ENCODE data around the gene TNFRSF21. TPM values are rescaled to one million over a fixed set of nuclear protein-coding genes. Genes with fewer than 3 reads are reported as not detected.
"Not testable (repeated sequence)": the region's sequence is repeated elsewhere in the genome, so short reads cannot be mapped to it uniquely, and the experiment has no call there.

The TNFRSF21 gene
- total RNA-seq, 2 donors from 2014 or later: 0.07 to 0.31 TPM

DNA sequence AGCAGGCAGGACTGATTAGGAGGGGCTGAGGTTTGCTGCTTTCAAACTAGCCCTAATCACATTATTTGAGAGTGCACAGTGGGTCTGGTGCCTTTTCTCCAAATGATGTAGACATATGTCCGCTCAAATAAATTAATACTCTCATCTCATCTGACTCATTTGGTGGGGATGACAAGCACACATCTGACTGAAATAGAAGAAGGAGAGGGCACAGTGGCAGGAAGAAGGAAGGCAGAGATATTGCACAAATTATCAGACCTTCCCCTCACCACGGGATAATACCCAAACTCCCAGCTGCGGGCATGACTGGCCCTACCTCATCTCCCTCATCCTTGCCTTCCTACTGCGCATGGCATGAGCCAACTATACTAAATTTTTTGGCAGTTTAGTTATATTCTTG, 33.9 kb upstream of the TNFRSF21 start:
- Mint-ChIP-seq H3K9me3 (peaks cover 3% of the 10 kb centered on the region), H3K36me3 (no peaks in the 10 kb centered on the region), H3K4me3 (no peak overlapping the region), H3K27ac (no peak overlapping the region), H3K4me1 (ENCODE audit: low read depth in 2 of 2) (no peaks in the 10 kb centered on the region), H3K27me3 (peaks cover 10 to 19% of the 10 kb centered on the region in 2 donors)
- no peak for ATAC-seq
- no peak for DNase-seq (ENCODE audit: low spot score)

DNA sequence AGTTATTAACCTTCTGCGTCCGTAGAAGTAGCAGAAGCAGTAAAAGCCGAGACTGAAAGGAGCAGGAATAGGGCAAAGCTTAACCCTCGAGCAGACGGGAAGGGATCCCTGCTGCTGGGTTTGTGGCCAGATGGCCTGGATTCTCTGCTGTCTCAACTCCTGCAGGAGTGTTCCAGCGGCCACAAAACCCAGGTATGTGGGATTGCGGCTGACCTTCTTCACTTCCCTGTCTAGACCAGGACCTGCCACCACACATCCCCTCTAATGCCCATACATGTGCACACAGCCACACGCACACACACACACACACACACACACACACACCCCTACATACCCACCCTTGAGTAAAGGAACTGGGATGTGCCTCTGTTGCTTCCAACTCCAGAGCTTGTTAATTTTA, 33.1 kb upstream of the TNFRSF21 start:
- peaks cover 10 to 19% of the 10 kb centered on the region in 2 donors for H3K27me3 Mint-ChIP-seq
- H3K4me1 Mint-ChIP-seq (ENCODE audit: low read depth in 2 of 2): no peaks in the 10 kb centered on the region
- no peaks in the 10 kb centered on the region for H3K36me3 Mint-ChIP-seq
- no peak overlapping the region for H3K4me3 Mint-ChIP-seq
- ATAC-seq (no peak), DNase-seq (ENCODE audit: low spot score) (no peak)
- H3K27ac Mint-ChIP-seq: no peak overlapping the region
- peaks cover 3% of the 10 kb centered on the region for H3K9me3 Mint-ChIP-seq

DNA sequence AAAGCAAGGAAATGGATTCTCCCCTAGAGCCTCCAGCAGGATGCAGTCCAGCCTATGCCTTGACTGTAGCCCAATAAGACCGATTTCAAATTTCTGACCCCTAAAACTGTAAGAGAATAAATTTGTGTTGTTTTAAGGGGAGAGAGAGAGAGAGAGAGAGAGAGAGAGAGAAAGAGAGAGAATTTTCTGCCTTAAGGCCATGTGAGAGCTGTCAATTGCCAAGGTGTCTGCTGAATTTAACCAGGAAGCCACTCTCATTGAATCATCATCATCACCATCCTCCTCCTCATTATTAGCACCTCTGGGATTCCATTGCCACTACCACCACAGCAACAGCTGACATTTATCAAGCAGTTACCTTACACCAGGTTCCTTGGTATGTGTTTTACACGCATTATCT, 27.8 kb upstream of the TNFRSF21 start:
- H3K27me3 Mint-ChIP-seq: peaks cover 14 to 19% of the 10 kb centered on the region in 2 donors
- DNase-seq (ENCODE audit: low spot score) (no peak), ATAC-seq (no peak)
- no peaks in the 10 kb centered on the region for H3K4me1 Mint-ChIP-seq (ENCODE audit: low read depth in 2 of 2)
- H3K27ac Mint-ChIP-seq: no peak overlapping the region
- H3K36me3 Mint-ChIP-seq: no peaks in the 10 kb centered on the region
- no peak overlapping the region for H3K4me3 Mint-ChIP-seq
- H3K9me3 Mint-ChIP-seq: peaks cover 3% of the 10 kb centered on the region

DNA sequence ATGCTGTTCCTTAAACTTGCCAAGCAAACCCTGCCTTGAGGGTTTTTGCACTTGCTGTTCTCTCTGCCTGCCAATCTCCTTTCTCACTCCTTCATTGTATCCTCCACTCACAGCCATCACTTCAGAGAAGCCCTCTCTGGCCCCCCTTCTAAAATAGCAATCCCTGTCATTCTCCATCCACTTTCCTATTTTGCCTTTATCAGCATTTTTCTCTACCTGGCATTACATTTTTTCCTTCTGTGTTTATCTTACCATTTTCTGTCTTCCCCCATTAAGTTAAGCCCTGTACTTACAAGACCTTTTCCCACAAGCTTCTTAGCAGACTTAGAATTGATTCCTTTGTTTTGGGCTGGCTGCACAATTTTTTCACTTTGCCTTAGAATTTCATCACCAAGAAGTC, 26.6 kb upstream of the TNFRSF21 start:
- DNase-seq (ENCODE audit: low spot score) (no peak), ATAC-seq (no peak)
- H3K36me3 Mint-ChIP-seq: no peaks in the 10 kb centered on the region
- H3K4me1 Mint-ChIP-seq (ENCODE audit: low read depth in 2 of 2): no peaks in the 10 kb centered on the region
- no peak overlapping the region for H3K27ac Mint-ChIP-seq
- H3K27me3 Mint-ChIP-seq: peaks cover 14 to 19% of the 10 kb centered on the region in 2 donors
- H3K4me3 Mint-ChIP-seq: no peak overlapping the region
- peaks cover 9% of the 10 kb centered on the region for H3K9me3 Mint-ChIP-seq

DNA sequence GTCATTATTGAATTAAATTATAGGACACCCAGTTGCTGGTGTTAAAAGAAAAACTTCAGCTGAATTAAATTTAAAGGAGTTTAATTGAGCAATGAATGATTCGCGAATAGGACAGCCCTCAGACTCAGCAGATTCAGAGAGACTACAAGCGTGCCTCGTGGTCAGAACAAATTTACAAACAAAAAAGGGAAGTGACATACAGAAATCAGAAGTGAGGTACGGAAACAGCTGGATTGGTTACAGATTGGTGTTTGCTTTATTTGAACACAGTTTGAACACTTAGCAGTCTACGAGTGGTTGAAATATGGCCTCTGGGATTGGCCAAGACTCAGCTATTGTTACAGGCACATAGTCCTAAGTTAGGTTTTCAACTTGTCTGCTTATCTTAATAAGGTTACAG, 25.8 kb upstream of the TNFRSF21 start:
- H3K9me3 Mint-ChIP-seq: peaks cover 12% of the 10 kb centered on the region
- H3K27ac Mint-ChIP-seq: no peak overlapping the region
- H3K4me3 Mint-ChIP-seq: no peak overlapping the region
- DNase-seq (ENCODE audit: low spot score) (no peak), ATAC-seq (no peak)
- H3K27me3 Mint-ChIP-seq: peaks cover 18 to 23% of the 10 kb centered on the region in 2 donors
- no peaks in the 10 kb centered on the region for H3K4me1 Mint-ChIP-seq (ENCODE audit: low read depth in 2 of 2)
- no peaks in the 10 kb centered on the region for H3K36me3 Mint-ChIP-seq

DNA sequence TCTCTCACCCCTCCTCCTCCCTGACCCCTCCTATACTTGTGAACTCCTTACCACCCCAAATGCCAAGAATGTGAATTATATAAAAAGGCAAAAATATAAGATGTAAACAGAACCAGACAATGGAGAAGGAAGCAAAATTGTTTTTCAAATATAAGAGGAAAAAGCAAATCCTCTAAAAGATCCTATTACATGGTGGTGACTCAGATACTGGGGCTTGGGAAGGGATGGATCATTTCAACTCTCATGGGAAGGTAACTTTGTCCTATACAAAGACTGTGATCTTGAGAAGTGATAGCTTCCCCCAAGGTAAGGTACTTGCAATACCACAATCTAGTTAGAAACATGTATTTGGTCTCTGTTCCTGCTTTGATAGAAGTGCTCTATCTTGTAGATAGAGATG, 24.6 kb upstream of the TNFRSF21 start:
- Mint-ChIP-seq H3K4me1 (ENCODE audit: low read depth in 2 of 2) (no peaks in the 10 kb centered on the region), H3K36me3 (no peaks in the 10 kb centered on the region), H3K27ac (no peak overlapping the region), H3K9me3 (peaks cover 9% of the 10 kb centered on the region), H3K4me3 (no peak overlapping the region), H3K27me3 (peaks cover 20 to 28% of the 10 kb centered on the region in 2 donors)
- DNase-seq (ENCODE audit: low spot score) (no peak), ATAC-seq (no peak)

DNA sequence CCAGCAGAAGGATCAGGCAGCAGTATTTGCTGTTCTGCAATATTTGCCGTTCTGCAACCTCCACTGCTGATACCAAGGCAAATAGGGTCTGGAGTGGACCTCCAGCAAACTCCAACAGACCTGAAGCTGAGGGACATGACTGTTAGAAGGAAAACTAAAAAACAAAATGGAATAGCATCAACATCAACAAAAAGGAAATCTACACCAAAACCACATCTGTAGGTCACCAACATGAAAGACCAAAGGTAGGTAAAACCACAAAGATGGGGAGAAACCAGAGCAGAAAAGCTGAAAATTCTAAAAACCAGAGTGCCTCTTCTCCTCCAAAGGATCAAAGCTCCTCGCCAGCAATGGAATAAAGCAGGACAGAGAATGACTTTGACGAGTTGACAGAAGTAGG, 18.9 kb upstream of the TNFRSF21 start:
- not testable (repeated sequence) for H3K9me3 Mint-ChIP-seq; H3K36me3 Mint-ChIP-seq; H3K4me1 Mint-ChIP-seq (ENCODE audit: low read depth in 2 of 2); DNase-seq (ENCODE audit: low spot score); H3K27ac Mint-ChIP-seq; H3K4me3 Mint-ChIP-seq; ATAC-seq
- H3K27me3 Mint-ChIP-seq: peaks cover 8 to 18% of the 10 kb centered on the region in 2 donors

DNA sequence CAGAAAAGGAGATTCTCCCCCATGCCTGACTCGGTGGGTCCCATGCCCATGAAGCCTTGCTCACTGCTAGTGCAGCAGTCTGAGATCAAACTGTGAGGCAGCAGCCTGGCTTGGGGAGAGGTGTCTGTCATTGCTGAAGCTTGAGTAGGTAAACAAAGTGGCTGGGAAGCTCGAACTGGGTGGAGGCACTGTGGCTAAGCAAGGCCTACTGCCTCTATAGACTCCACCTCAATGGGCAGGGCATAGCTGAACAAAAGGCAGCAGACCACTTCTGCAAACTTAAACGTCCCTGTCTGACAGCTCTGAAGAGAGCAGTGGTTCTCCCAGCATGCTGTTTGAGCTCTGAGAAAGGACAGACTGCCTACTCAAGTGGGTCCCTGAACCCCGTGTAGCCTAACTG, 18.4 kb upstream of the TNFRSF21 start:
- not testable (repeated sequence) for H3K27ac Mint-ChIP-seq; H3K4me3 Mint-ChIP-seq; ATAC-seq; DNase-seq (ENCODE audit: low spot score); H3K4me1 Mint-ChIP-seq (ENCODE audit: low read depth in 2 of 2); H3K36me3 Mint-ChIP-seq; H3K9me3 Mint-ChIP-seq
- peaks cover 10 to 18% of the 10 kb centered on the region in 2 donors for H3K27me3 Mint-ChIP-seq

DNA sequence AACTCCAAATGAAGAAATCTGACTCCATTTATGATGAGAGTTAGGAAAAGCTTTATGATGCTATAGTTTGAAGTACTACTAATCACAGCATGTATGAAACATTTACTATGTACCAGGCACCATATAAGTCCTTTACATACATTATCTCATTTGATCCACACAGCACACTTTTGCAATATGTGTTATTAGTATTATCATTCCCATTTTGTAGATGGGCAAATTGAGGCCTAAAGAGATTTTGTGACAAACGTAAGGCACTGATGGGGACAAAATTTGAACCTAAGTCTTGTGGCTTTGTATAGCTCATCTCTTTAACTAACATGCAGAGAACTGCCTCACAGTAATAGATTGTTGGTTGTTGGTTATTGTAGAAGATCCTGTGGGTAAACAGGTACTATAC, 14.2 kb upstream of the TNFRSF21 start:
- H3K9me3 Mint-ChIP-seq: peaks cover 9% of the 10 kb centered on the region
- H3K4me3 Mint-ChIP-seq: no peak overlapping the region
- H3K36me3 Mint-ChIP-seq: peaks cover 10% of the 10 kb centered on the region
- no peak overlapping the region for H3K27ac Mint-ChIP-seq
- H3K4me1 Mint-ChIP-seq (ENCODE audit: low read depth in 2 of 2): peaks cover 2 to 7% of the 10 kb centered on the region in 2 donors
- no peak for DNase-seq (ENCODE audit: low spot score)
- H3K27me3 Mint-ChIP-seq: peaks cover 19 to 37% of the 10 kb centered on the region in 2 donors
- ATAC-seq: no peak

DNA sequence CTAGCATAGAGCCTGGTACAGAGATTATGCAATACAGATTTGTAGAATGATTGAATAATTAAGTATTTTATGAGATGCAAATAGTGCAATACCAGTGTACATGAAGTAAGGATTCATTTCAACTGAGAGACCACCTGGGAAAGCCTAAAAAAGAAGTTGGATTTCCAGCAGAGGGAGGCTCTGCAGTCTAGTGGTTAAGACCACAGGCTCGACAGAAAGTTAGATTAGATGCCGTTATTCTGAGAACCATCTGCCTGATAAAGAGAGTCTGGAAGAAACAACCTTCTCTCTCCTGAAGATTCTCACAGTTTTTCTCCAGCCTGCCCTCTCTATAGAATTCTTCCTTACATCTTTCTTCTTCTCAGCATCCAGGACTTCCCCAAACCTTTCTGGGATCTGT, 13.6 kb upstream of the TNFRSF21 start:
- Mint-ChIP-seq H3K27ac (no peak overlapping the region), H3K36me3 (peaks cover 10% of the 10 kb centered on the region), H3K4me1 (ENCODE audit: low read depth in 2 of 2) (peaks cover 2 to 7% of the 10 kb centered on the region in 2 donors), H3K9me3 (peaks cover 9% of the 10 kb centered on the region), H3K4me3 (no peak overlapping the region), H3K27me3 (peaks cover 17 to 39% of the 10 kb centered on the region in 2 donors)
- ATAC-seq: no peak
- DNase-seq (ENCODE audit: low spot score): no peak

DNA sequence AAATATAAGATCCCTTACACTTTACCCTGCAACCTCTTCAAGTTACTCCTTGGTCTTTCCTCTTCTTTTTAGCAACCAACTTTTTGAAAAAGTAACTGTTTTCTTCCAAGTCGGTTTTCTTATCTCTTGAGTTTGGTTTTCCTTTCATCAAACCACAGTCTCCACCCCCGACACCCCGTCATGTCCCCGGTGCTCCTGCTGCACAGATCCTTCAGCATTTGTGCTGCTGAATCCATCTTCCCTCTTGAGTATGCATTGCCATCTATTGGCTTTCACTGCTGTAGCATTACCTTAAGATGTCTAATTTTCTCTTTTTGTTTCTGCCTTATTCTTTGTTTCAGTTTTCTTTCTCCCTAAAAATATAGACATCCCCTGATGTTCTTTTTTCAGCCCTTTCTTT, 11.9 kb upstream of the TNFRSF21 start:
- peaks cover 9% of the 10 kb centered on the region for H3K9me3 Mint-ChIP-seq
- no peak overlapping the region for H3K27ac Mint-ChIP-seq
- H3K4me1 Mint-ChIP-seq (ENCODE audit: low read depth in 2 of 2): peaks cover 2 to 7% of the 10 kb centered on the region in 2 donors
- no peak for DNase-seq (ENCODE audit: low spot score)
- peaks cover 10% of the 10 kb centered on the region for H3K36me3 Mint-ChIP-seq
- no peak for ATAC-seq
- peaks cover 22 to 52% of the 10 kb centered on the region in 2 donors for H3K27me3 Mint-ChIP-seq
- H3K4me3 Mint-ChIP-seq: no peak overlapping the region

DNA sequence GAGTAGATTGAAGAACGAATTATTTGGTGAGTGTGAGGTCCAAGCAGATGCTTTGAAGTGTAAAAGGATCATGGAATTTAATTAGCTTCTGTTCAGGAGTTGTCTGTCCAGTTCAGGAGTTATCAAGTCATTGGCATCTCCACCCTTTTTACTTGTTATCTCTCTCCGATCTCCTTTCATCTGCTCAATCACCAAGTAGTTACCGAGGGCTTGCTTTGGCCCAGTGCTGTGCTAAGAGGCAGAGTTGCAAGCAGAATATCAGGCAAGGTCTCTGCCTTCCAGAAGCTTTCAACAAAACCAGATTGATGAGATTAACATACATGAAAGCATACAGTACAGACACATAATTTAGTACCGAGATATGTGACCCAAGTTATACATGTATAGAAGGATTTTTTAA, 10.2 kb upstream of the TNFRSF21 start:
- no peak overlapping the region for H3K27ac Mint-ChIP-seq
- DNase-seq (ENCODE audit: low spot score) (no peak), ATAC-seq (no peak)
- peaks cover 9% of the 10 kb centered on the region for H3K9me3 Mint-ChIP-seq
- no peak overlapping the region for H3K4me3 Mint-ChIP-seq
- peaks cover 2 to 7% of the 10 kb centered on the region in 2 donors for H3K4me1 Mint-ChIP-seq (ENCODE audit: low read depth in 2 of 2)
- peaks cover 30 to 53% of the 10 kb centered on the region in 2 donors for H3K27me3 Mint-ChIP-seq
- peaks cover 10% of the 10 kb centered on the region for H3K36me3 Mint-ChIP-seq

DNA sequence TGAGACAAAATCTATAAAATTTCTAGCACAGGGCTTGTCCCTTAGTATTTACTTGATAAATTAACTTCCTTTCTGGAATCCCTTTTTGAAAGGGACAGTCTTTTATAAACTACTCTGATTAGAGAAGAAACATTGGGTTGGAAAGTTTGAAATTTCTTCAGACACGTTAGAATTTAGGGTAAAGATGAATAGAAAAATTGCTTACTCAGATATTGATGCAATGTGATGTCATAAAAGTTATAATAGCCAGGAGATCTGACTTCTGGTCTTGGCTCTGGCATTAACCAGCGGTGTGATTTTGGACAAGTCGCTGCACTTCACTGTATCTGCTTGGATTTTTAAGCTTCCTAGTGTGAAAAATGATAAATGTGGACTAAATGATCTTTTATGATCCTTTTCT, 9.7 kb upstream of the TNFRSF21 start:
- no peak for ATAC-seq
- Mint-ChIP-seq H3K9me3 (peaks cover 9% of the 10 kb centered on the region), H3K27ac (no peak overlapping the region), H3K36me3 (peaks cover 10% of the 10 kb centered on the region), H3K4me3 (no peak overlapping the region), H3K4me1 (ENCODE audit: low read depth in 2 of 2) (peaks cover 2 to 7% of the 10 kb centered on the region in 2 donors), H3K27me3 (peaks cover 32 to 53% of the 10 kb centered on the region in 2 donors)
- DNase-seq (ENCODE audit: low spot score): no peak

DNA sequence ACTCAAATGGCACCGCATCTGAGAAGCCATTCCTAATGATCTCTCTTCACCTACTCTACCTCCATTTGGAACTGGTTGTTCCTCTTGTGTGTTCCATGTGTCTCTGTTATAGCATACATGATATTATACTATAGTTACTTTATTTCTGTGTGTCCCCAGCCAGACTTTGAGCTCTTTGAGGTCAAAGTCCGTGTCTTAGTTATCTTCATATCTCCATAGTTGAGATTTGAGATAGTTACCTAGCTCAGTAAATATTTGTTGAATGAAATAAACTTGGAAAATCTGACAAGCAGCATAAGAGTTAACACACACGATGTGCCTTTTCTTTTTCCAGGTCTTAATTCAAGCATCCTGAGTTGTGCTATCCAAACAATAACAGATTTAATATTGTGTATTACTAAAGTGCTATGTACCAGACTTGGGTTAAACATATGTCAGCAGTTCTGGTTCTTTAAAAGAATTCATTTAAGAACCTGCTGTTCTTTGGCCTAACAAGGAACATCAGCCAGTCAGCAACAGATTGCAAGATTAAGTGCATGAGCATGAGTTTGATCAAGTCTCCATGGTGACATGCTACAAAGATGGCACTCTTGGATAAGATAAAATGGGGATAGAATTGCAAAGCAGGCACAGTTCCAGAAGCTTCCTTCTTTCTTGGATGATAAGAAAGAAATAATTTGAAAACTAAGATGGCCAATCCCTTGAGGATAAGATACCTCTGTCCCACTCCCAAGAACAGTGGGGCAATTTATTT, 8.7 kb upstream of the TNFRSF21 start:
- Mint-ChIP-seq H3K9me3 (peaks cover 9% of the 10 kb centered on the region), H3K27ac (no peak overlapping the region), H3K4me1 (ENCODE audit: low read depth in 2 of 2) (peaks cover 2 to 7% of the 10 kb centered on the region in 2 donors), H3K27me3 (peaks cover 32 to 53% of the 10 kb centered on the region in 2 donors), H3K4me3 (no peak overlapping the region), H3K36me3 (peaks cover 10% of the 10 kb centered on the region)
- ATAC-seq: no peak
- DNase-seq (ENCODE audit: low spot score): no peak

DNA sequence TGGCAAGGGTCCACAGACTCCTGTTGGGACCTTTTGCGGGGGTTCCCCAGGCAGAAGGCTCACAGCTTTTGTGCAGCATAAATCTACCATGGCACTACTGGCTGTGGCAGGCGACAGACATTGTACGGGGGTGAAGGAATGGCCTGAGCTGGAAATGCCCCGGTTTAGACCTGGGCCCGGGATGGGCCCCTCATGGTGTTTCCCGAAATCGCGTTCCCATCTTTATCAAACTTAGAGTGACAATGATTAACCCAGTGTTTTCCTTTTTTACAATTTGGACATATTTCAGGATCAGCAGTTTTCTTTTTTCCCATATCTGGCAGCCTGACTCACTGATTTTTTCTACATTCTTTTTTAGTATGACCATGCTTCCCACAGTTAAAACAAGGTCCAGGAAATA, 5.5 kb upstream of the TNFRSF21 start:
- H3K4me3 Mint-ChIP-seq; DNase-seq (ENCODE audit: low spot score); H3K9me3 Mint-ChIP-seq; H3K27ac Mint-ChIP-seq; H3K4me1 Mint-ChIP-seq (ENCODE audit: low read depth in 2 of 2); H3K36me3 Mint-ChIP-seq; ATAC-seq: not testable (repeated sequence)
- H3K27me3 Mint-ChIP-seq: peaks cover 19 to 49% of the 10 kb centered on the region in 2 donors
